Sigmoid colon (tissue), 7 donors: Measurements from ENCODE around the gene ELAVL2. TPM values are rescaled to one million over a fixed set of nuclear protein-coding genes. Genes with fewer than 3 reads are reported as not detected.

Experiments
- DNase-seq: peaks from one replicate; pipeline ENCODE4 v3.0.0-alpha.2; 2019
- H3K27ac ChIP-seq, 4 donors: fragments of 200-600 bp; sonication (generic); one replicate each; pipeline ENCODE4 v1.5.1; 2016 to 2019; ENCODE audit warnings: mild to moderate bottlenecking in 1 of 4
- H3K27me3 ChIP-seq, 3 donors: fragments of 200-600 bp; sonication (generic); one replicate each; pipeline ENCODE4 v1.5.1; 2019; ENCODE audit warnings: mild to moderate bottlenecking in 1 of 3
- H3K36me3 ChIP-seq, 4 donors: fragments of 200-600 bp; sonication (generic); one replicate each; pipeline ENCODE4 v1.5.1; 2016 to 2019
- H3K4me1 ChIP-seq, 4 donors: fragments of 200-600 bp; sonication (generic); one replicate each; pipeline ENCODE4 v1.5.1; 2017 to 2019
- H3K4me3 ChIP-seq, 4 donors: fragments of 200-600 bp; sonication (generic); one replicate each; pipeline ENCODE4 v1.5.1; 2017 to 2019; ENCODE audit warnings: mild to moderate bottlenecking in 2 of 4, moderate library complexity in 1 of 4
- H3K9me3 ChIP-seq, 4 donors: fragments of 200-600 bp in 3 of 4; sonication (generic) in 3 of 4; one replicate each; pipeline versions ENCODE4 v1.5.1 to v1.6.1; 2013 to 2019
- CTCF ChIP-seq, 4 experiments: fragments of 450-650 bp in 3 of 4; fragments of 200-600 bp in 1 of 4; IDR thresholded peaks; one replicate each; pipeline ENCODE4 v1.5.1; 2016 to 2019; ENCODE audit warnings: antibody characterized with exemption in 4 of 4, mild to moderate bottlenecking in 3 of 4, moderate library complexity in 2 of 4
- EP300 ChIP-seq, 4 donors: sonication (generic); formaldehyde crosslinking; IDR thresholded peaks; one replicate each; pipeline ENCODE4 v1.6.1; 2017; ENCODE audit warnings: antibody characterized with exemption in 4 of 4
- POLR2A ChIP-seq, 2 donors: fragments of 450-650 bp; IDR thresholded peaks; one replicate each; pipeline ENCODE4 v1.6.1; 2016; ENCODE audit warnings: antibody characterized with exemption in 2 of 2, mild to moderate bottlenecking in 2 of 2, moderate library complexity in 2 of 2
- POLR2AphosphoS5 ChIP-seq, 4 donors: sonication (generic); formaldehyde crosslinking; IDR thresholded peaks; one replicate each; pipeline ENCODE4 v1.6.1; 2017; ENCODE audit warnings: antibody characterized with exemption in 4 of 4
- WGBS, 2 donors: extraction: QIAGEN DNeasy Blood & Tissue Kit; methylation state at CpG; one replicate each; pipeline ENCODE4 v1.1.7; 2013; 5-methylcytosine and 5-hydroxymethylcytosine counted together
- intact Hi-C: fragments of 100-400 bp; cut with DNase I; formaldehyde crosslinking; loops from one replicate; pipeline ENCODE4 v1.15.1; 2023
- polyA plus RNA-seq, 3 donors: library from polyadenylated mRNA; stranded (reverse); fragments of 200-250 nt; gene quantifications; one replicate each; pipeline ENCODE4 v1.2.3, GENCODE V29; 2013
- total RNA-seq, 4 donors: library from RNA; depleted of rRNA; stranded (reverse); fragments of >200 nt; gene quantifications; one replicate each; pipeline ENCODE4 v1.1.0, GENCODE V29; 2016
- donor health status: healthy with polysubstance abuse.
- donor health status: Bipolar disorder and iron deficiency.
- donor health status: healthy.

Gene ELAVL2
- total and polyA plus RNA-seq, 7 donors = 0.16 to 0.36 (median 0.22) TPM; not detected in 4

GRCh38 chr9:23822261-23823169, 3.5 kb downstream of the ELAVL2 start:
- H3K4me1 ChIP-seq = peaks cover 0 to 38% (median 33%) of the 10 kb centered on the region in 4 donors
- WGBS, 2 donors = 9% methylated on average over 46 of the region's 46 CpGs

GRCh38 chr9:23821375-23822181, 4.5 kb downstream of the ELAVL2 start:
- Histone ChIP-seq H3K27me3 (peaks cover 30 to 98% (median 69%) of the 10 kb centered on the region in 3 donors), H3K36me3 (no peaks in the 10 kb centered on the region), H3K27ac (no peak overlapping the region), H3K9me3 (no peaks in the 10 kb centered on the region), H3K4me1 (peaks cover 0 to 38% (median 33%) of the 10 kb centered on the region in 4 donors), H3K4me3 (peak overlapping the region in 3 of 4 donors; percentile 32 to 47 (median 45))
- intact Hi-C loops = no loop called here
- WGBS, 2 donors = 2 to 3% methylated on average over 97 of the region's 97 CpGs
- DNase-seq = no peak
- TF ChIP-seq CTCF (IDR thresholded peaks at IDR 0.05) (no peak), POLR2AphosphoS5 (IDR thresholded peaks at IDR 0.05) (no peak), EP300 (IDR thresholded peaks at IDR 0.05) (no peak), POLR2A (IDR thresholded peaks at IDR 0.05) (no peak)

More at GRCh38 chr9:23822261-23823169, 3.5 kb downstream of the ELAVL2 start:
- no peaks in the 10 kb centered on the region for H3K9me3 ChIP-seq
- no peak overlapping the region for H3K4me3 ChIP-seq
- TF ChIP-seq POLR2A (IDR thresholded peaks at IDR 0.05) (no peak), POLR2AphosphoS5 (IDR thresholded peaks at IDR 0.05) (no peak), EP300 (IDR thresholded peaks at IDR 0.05) (no peak), CTCF (IDR thresholded peaks at IDR 0.05) (no peak)
- DNase-seq = no peak
- H3K27ac ChIP-seq = no peak overlapping the region
- intact Hi-C loops = no loop called here
- peaks cover 30 to 100% (median 72%) of the 10 kb centered on the region in 3 donors for H3K27me3 ChIP-seq
- H3K36me3 ChIP-seq = no peaks in the 10 kb centered on the region

GRCh38 chr9:23820451-23821374, 5.3 kb downstream of the ELAVL2 start:
- intact Hi-C loops = no loop called here
- Histone ChIP-seq H3K4me1 (peaks cover 0 to 38% (median 32%) of the 10 kb centered on the region in 4 donors), H3K36me3 (no peaks in the 10 kb centered on the region), H3K27me3 (peaks cover 30 to 92% (median 65%) of the 10 kb centered on the region in 3 donors), H3K4me3 (peak overlapping the region in 3 of 4 donors; percentile 32 to 47 (median 45)), H3K27ac (no peak overlapping the region), H3K9me3 (no peaks in the 10 kb centered on the region)
- no peak for DNase-seq
- WGBS, 2 donors = 3 to 6% methylated on average over 80 of the region's 80 CpGs
- TF ChIP-seq POLR2AphosphoS5 (IDR thresholded peaks at IDR 0.05) (no peak), POLR2A (IDR thresholded peaks at IDR 0.05) (no peak), EP300 (IDR thresholded peaks at IDR 0.05) (no peak), CTCF (IDR thresholded peaks at IDR 0.05) (no peak)

- no peak for DNase-seq
- intact Hi-C loops = no loop called here
- peaks cover 0 to 24% (median 20%) of the 10 kb centered on the region in 4 donors for H3K4me1 ChIP-seq
Measured at GRCh38 chr9:23819403-23819802, 6.6 kb downstream of the ELAVL2 start.

More at GRCh38 chr9:23819403-23819802, 6.6 kb downstream of the ELAVL2 start:
- no peaks in the 10 kb centered on the region for H3K9me3 ChIP-seq
- H3K27me3 ChIP-seq = peaks cover 30 to 79% (median 54%) of the 10 kb centered on the region in 3 donors
- H3K4me3 ChIP-seq = no peak overlapping the region
- no peaks in the 10 kb centered on the region for H3K36me3 ChIP-seq
- H3K27ac ChIP-seq = no peak overlapping the region
- no peak for TF ChIP-seq POLR2A (IDR thresholded peaks at IDR 0.05)
- no peak for TF ChIP-seq EP300 (IDR thresholded peaks at IDR 0.05)
- no peak for TF ChIP-seq CTCF (IDR thresholded peaks at IDR 0.05)
- no peak for TF ChIP-seq POLR2AphosphoS5 (IDR thresholded peaks at IDR 0.05)
